ENCODE data around the gene OGDHL. TPM values are rescaled to one million over a fixed set of nuclear protein-coding genes. Genes with fewer than 3 reads are reported as not detected.
"Not testable (repeated sequence)": the region's sequence is repeated elsewhere in the genome, so short reads cannot be mapped to it uniquely, and the experiment has no call there.

Gene OGDHL
- total and polyA plus RNA-seq, 9 donors, result 0.26 to 2.1 (median 0.41) TPM

- DNase-seq; H3K9me3 ChIP-seq (replicated peaks; ENCODE audit: control insufficient read depth, low read depth, low read length); H3K4me1 ChIP-seq (ENCODE audit: control insufficient read depth, insufficient read depth, low read length); H3K4me3 ChIP-seq (ENCODE audit: low read length); H3K27ac ChIP-seq (ENCODE audit: low read length); H3K36me3 ChIP-seq (ENCODE audit: control insufficient read depth, insufficient read depth, low read length): not testable (repeated sequence)
- whole genome bisulfite sequencing (ENCODE audit: insufficient coverage), result 42% methylated on average over 5 of the region's 5 CpGs
- H3K27me3 ChIP-seq (ENCODE audit: control insufficient read depth, insufficient read depth, low read length), result peaks cover 28% of the 10 kb centered on the region
These were observed 10.8 kb upstream of the OGDHL start for GRCh38 chr10:49772944-49773343.

GRCh38 chr10:49771046-49771445 is 8.9 kb upstream of the OGDHL start:
- DNase-seq; H3K4me1 ChIP-seq (ENCODE audit: control insufficient read depth, insufficient read depth, low read length); H3K4me3 ChIP-seq (ENCODE audit: low read length); H3K9me3 ChIP-seq (replicated peaks; ENCODE audit: control insufficient read depth, low read depth, low read length); H3K27ac ChIP-seq (ENCODE audit: low read length); H3K36me3 ChIP-seq (ENCODE audit: control insufficient read depth, insufficient read depth, low read length): not testable (repeated sequence)
- WGBS (ENCODE audit: insufficient coverage), result 6% methylated on average over 6 of the region's 11 CpGs
- peaks cover 32% of the 10 kb centered on the region for H3K27me3 ChIP-seq (ENCODE audit: control insufficient read depth, insufficient read depth, low read length)

GRCh38 chr10:49769692-49770091 is 7.6 kb upstream of the OGDHL start:
- DNase-seq, result no peak
- H3K27ac ChIP-seq (ENCODE audit: low read length), result no peak overlapping the region
- peaks cover 32% of the 10 kb centered on the region for H3K27me3 ChIP-seq (ENCODE audit: control insufficient read depth, insufficient read depth, low read length)
- no peaks in the 10 kb centered on the region for H3K9me3 ChIP-seq (replicated peaks; ENCODE audit: control insufficient read depth, low read depth, low read length)
- H3K4me3 ChIP-seq (ENCODE audit: low read length), result no peak overlapping the region
- H3K4me1 ChIP-seq (ENCODE audit: control insufficient read depth, insufficient read depth, low read length), result no peaks in the 10 kb centered on the region
- WGBS (ENCODE audit: insufficient coverage), result 96% methylated on average over 8 of the region's 8 CpGs
- H3K36me3 ChIP-seq (ENCODE audit: control insufficient read depth, insufficient read depth, low read length), result no peaks in the 10 kb centered on the region

GRCh38 chr10:49768731-49769130 is 6.6 kb upstream of the OGDHL start:
- H3K27ac ChIP-seq (ENCODE audit: low read length), result no peak overlapping the region
- 4% methylated on average over 45 of the region's 45 CpGs for WGBS (ENCODE audit: insufficient coverage)
- peaks cover 32% of the 10 kb centered on the region for H3K27me3 ChIP-seq (ENCODE audit: control insufficient read depth, insufficient read depth, low read length)
- no peaks in the 10 kb centered on the region for H3K9me3 ChIP-seq (replicated peaks; ENCODE audit: control insufficient read depth, low read depth, low read length)
- no peaks in the 10 kb centered on the region for H3K4me1 ChIP-seq (ENCODE audit: control insufficient read depth, insufficient read depth, low read length)
- no peaks in the 10 kb centered on the region for H3K36me3 ChIP-seq (ENCODE audit: control insufficient read depth, insufficient read depth, low read length)
- no peak for DNase-seq
- H3K4me3 ChIP-seq (ENCODE audit: low read length), result no peak overlapping the region

- Histone ChIP-seq H3K4me3 (ENCODE audit: low read length) (no peak overlapping the region), H3K27ac (ENCODE audit: low read length) (no peak overlapping the region), H3K4me1 (ENCODE audit: control insufficient read depth, insufficient read depth, low read length) (no peaks in the 10 kb centered on the region), H3K36me3 (ENCODE audit: control insufficient read depth, insufficient read depth, low read length) (no peaks in the 10 kb centered on the region), H3K9me3 (replicated peaks; ENCODE audit: control insufficient read depth, low read depth, low read length) (no peaks in the 10 kb centered on the region), H3K27me3 (ENCODE audit: control insufficient read depth, insufficient read depth, low read length) (peaks cover 32% of the 10 kb centered on the region)
- 2% methylated on average over 38 of the region's 38 CpGs for WGBS (ENCODE audit: insufficient coverage)
- DNase-seq, result no peak
These were observed 6.2 kb upstream of the OGDHL start for GRCh38 chr10:49768329-49768728.

- Histone ChIP-seq H3K9me3 (replicated peaks; ENCODE audit: control insufficient read depth, low read depth, low read length) (no peaks in the 10 kb centered on the region), H3K36me3 (ENCODE audit: control insufficient read depth, insufficient read depth, low read length) (no peaks in the 10 kb centered on the region), H3K4me3 (ENCODE audit: low read length) (no peak overlapping the region), H3K4me1 (ENCODE audit: control insufficient read depth, insufficient read depth, low read length) (no peaks in the 10 kb centered on the region), H3K27me3 (ENCODE audit: control insufficient read depth, insufficient read depth, low read length) (peaks cover 32% of the 10 kb centered on the region), H3K27ac (ENCODE audit: low read length) (no peak overlapping the region)
- DNase-seq, result no peak
- WGBS (ENCODE audit: insufficient coverage), result 42% methylated on average over 7 of the region's 7 CpGs
These were observed 5.6 kb upstream of the OGDHL start for GRCh38 chr10:49767752-49768151.

GRCh38 chr10:49766484-49766883 is 4.4 kb upstream of the OGDHL start:
- WGBS (ENCODE audit: insufficient coverage), result no CpG with 5 or more reads among the region's 2 CpGs
- Histone ChIP-seq H3K27ac (ENCODE audit: low read length) (no peak overlapping the region), H3K4me1 (ENCODE audit: control insufficient read depth, insufficient read depth, low read length) (peaks cover 4% of the 10 kb centered on the region), H3K27me3 (ENCODE audit: control insufficient read depth, insufficient read depth, low read length) (peaks cover 37% of the 10 kb centered on the region), H3K36me3 (ENCODE audit: control insufficient read depth, insufficient read depth, low read length) (no peaks in the 10 kb centered on the region), H3K4me3 (ENCODE audit: low read length) (no peak overlapping the region), H3K9me3 (replicated peaks; ENCODE audit: control insufficient read depth, low read depth, low read length) (no peaks in the 10 kb centered on the region)
- DNase-seq, result no peak

- Histone ChIP-seq H3K9me3 (replicated peaks; ENCODE audit: control insufficient read depth, low read depth, low read length) (no peaks in the 10 kb centered on the region), H3K27me3 (ENCODE audit: control insufficient read depth, insufficient read depth, low read length) (peaks cover 9% of the 10 kb centered on the region), H3K27ac (ENCODE audit: low read length) (no peak overlapping the region), H3K4me3 (ENCODE audit: low read length) (no peak overlapping the region), H3K36me3 (ENCODE audit: control insufficient read depth, insufficient read depth, low read length) (no peaks in the 10 kb centered on the region), H3K4me1 (ENCODE audit: control insufficient read depth, insufficient read depth, low read length) (peaks cover 5% of the 10 kb centered on the region)
- DNase-seq, result no peak
- WGBS (ENCODE audit: insufficient coverage), result no CpG with 5 or more reads among the region's 4 CpGs
These were observed 399 bp upstream of the OGDHL start for GRCh38 chr10:49762566-49762877.

GRCh38 chr10:49761201-49761788 is 828 bp downstream of the OGDHL start:
- Histone ChIP-seq H3K4me3 (ENCODE audit: low read length) (no peak overlapping the region), H3K27ac (ENCODE audit: low read length) (no peak overlapping the region), H3K9me3 (replicated peaks; ENCODE audit: control insufficient read depth, low read depth, low read length) (no peaks in the 10 kb centered on the region), H3K4me1 (ENCODE audit: control insufficient read depth, insufficient read depth, low read length) (peaks cover 5% of the 10 kb centered on the region), H3K36me3 (ENCODE audit: control insufficient read depth, insufficient read depth, low read length) (no peaks in the 10 kb centered on the region), H3K27me3 (ENCODE audit: control insufficient read depth, insufficient read depth, low read length) (peaks cover 9% of the 10 kb centered on the region)
- no peak for DNase-seq
- WGBS (ENCODE audit: insufficient coverage), result 20% methylated on average over 11 of the region's 16 CpGs

- Histone ChIP-seq H3K4me1 (ENCODE audit: control insufficient read depth, insufficient read depth, low read length) (peaks cover 5% of the 10 kb centered on the region), H3K4me3 (ENCODE audit: low read length) (no peak overlapping the region), H3K27me3 (ENCODE audit: control insufficient read depth, insufficient read depth, low read length) (peaks cover 9% of the 10 kb centered on the region), H3K9me3 (replicated peaks; ENCODE audit: control insufficient read depth, low read depth, low read length) (no peaks in the 10 kb centered on the region), H3K36me3 (ENCODE audit: control insufficient read depth, insufficient read depth, low read length) (no peaks in the 10 kb centered on the region), H3K27ac (ENCODE audit: low read length) (no peak overlapping the region)
- WGBS (ENCODE audit: insufficient coverage), result 80% methylated on average over 1 of the region's 3 CpGs
- DNase-seq, result no peak
These were observed 1.3 kb downstream of the OGDHL start for GRCh38 chr10:49760789-49761188.

Data from muscle of leg (tissue), 11 donors.